HCT116 (cell line): ENCODE measurements around the gene ERBB4. TPM values are rescaled to one million over a fixed set of nuclear protein-coding genes. Genes with fewer than 3 reads are reported as not detected.

ENCODE experiments used
- ATAC-seq: fragments of 200-7000 bp; cut with Tn5 transposase; 2 replicates; pipeline ENCODE4 v1.9.1; 2020; ENCODE audit warnings: mild to moderate bottlenecking, moderate library complexity
- BruUV-seq: library from RNA; stranded (reverse); fragments of 400-500 nt; replicated peaks from 2 replicates; lab custom pipeline; 2021; lab: Mats Ljungman, UMichigan
- CTCF ChIA-PET: fragments of 300-600 bp; sonication (Branson Sonifier 250); formaldehyde crosslinking; loops from one replicate; lab custom pipeline; 2021; ENCODE audit warnings: antibody characterized with exemption; lab: Charles Lee
- POLR2A ChIA-PET: fragments of 300-600, 350-600 bp; sonication (Branson Sonifier 250); formaldehyde crosslinking; loops from one replicate; lab custom pipeline; 2021; ENCODE audit warnings: antibody characterized with exemption; lab: Charles Lee
- RAD21 ChIA-PET, 2 experiments: fragments of 300-600 bp; sonication (Branson Sonifier 250); formaldehyde crosslinking; loops; one replicate each; lab custom pipeline; 2023; ENCODE audit warnings: low total read pairs in 2 of 2; ENCODE audit not compliant: uncharacterized antibody in 2 of 2, unreplicated experiment in 2 of 2, low non-redundant PET in 1 of 2; lab: Charles Lee
- DNase-seq: peaks from one replicate; pipeline ENCODE4 v3.0.0-alpha.2; 2010; ENCODE audit warnings: low read depth, low spot score
- H2AFZ ChIP-seq: fragments of 200-600 bp; shearing (Covaris generic), sonication (generic); 2 replicates; pipeline ENCODE4 v1.6.1; 2017; ENCODE audit warnings: low read depth, mixed run types, mixed read lengths, antibody characterized with exemption, low read length; ENCODE audit not compliant: poor library complexity, severe bottlenecking
- H3K27ac ChIP-seq: 2 replicates; pipeline ENCODE4 v1.5.1; 2012; ENCODE audit warnings: low read depth, low read length
- H3K27me3 ChIP-seq: fragments of 200-600 bp; sonication (generic); 2 replicates; pipeline ENCODE4 v1.6.1; 2016; ENCODE audit warnings: mixed run types, low read length, mixed read lengths; ENCODE audit not compliant: insufficient read depth
- H3K36me3 ChIP-seq, 2 experiments: fragments of 200-500 bp in 1 of 2; fragments of 200-600 bp in 1 of 2; sonication (Bioruptor generic) in 1 of 2; sonication (generic) in 1 of 2; 2 replicates each; pipeline versions ENCODE4 v1.5.1 to v1.6.1; 2014 to 2016; ENCODE audit warnings: low read length in 2 of 2, inconsistent platforms in 1 of 2, mixed read lengths in 1 of 2, mixed run types in 1 of 2; ENCODE audit not compliant: insufficient read depth in 2 of 2, control insufficient read depth in 1 of 2
- H3K4me1 ChIP-seq, 2 experiments: fragments of 200-600 bp in 1 of 2; sonication (generic) in 1 of 2; 2 replicates each; pipeline versions ENCODE4 v1.5.1 to v1.6.1; 2012 to 2017; ENCODE audit warnings: low read length in 2 of 2, inconsistent platforms in 1 of 2, mild to moderate bottlenecking in 1 of 2, mixed read lengths in 1 of 2, mixed run types in 1 of 2, moderate library complexity in 1 of 2; ENCODE audit not compliant: insufficient read depth in 2 of 2, control insufficient read depth in 1 of 2
- H3K4me2 ChIP-seq: fragments of 200-600 bp; sonication (generic); 2 replicates; pipeline ENCODE4 v1.6.1; 2017; ENCODE audit warnings: mixed run types, low read length, mixed read lengths
- H3K4me3 ChIP-seq, 2 experiments: fragments of 200-600 bp in 1 of 2; sonication (generic) in 1 of 2; replicated peaks in 1 of 2; 2 replicates each; pipeline ENCODE4 v1.5.1; 2011 to 2016; ENCODE audit warnings: low read length in 2 of 2, control low read depth in 1 of 2, low read depth in 1 of 2, mild to moderate bottlenecking in 1 of 2, mixed read lengths in 1 of 2, mixed run types in 1 of 2
- H3K79me2 ChIP-seq: fragments of 200-600 bp; sonication (generic); 2 replicates; pipeline ENCODE4 v1.6.1; 2017; ENCODE audit warnings: mild to moderate bottlenecking, mixed run types, low read length, moderate library complexity, mixed read lengths; ENCODE audit not compliant: insufficient read depth
- H3K9ac ChIP-seq: fragments of 200-600 bp; sonication (generic); 2 replicates; pipeline ENCODE4 v1.6.1; 2016; ENCODE audit warnings: low read length, mixed read lengths
- H3K9me2 ChIP-seq: fragments of 200-600 bp; sonication (generic), shearing (Covaris generic); 2 replicates; pipeline ENCODE4 v1.6.1; 2017; ENCODE audit warnings: mixed run types, mild to moderate bottlenecking, moderate library complexity; ENCODE audit not compliant: insufficient read depth
- H3K9me3 ChIP-seq, 2 experiments: fragments of 200-500 bp in 1 of 2; fragments of 200-600 bp in 1 of 2; sonication (Bioruptor generic) in 1 of 2; sonication (generic) in 1 of 2; 2 replicates each; pipeline ENCODE4 v1.6.1; 2014 to 2017; ENCODE audit warnings: low read length in 2 of 2, mixed read lengths in 2 of 2, inconsistent platforms in 1 of 2, low read depth in 1 of 2, mild to moderate bottlenecking in 1 of 2, mixed run types in 1 of 2, moderate library complexity in 1 of 2; ENCODE audit not compliant: control insufficient read depth in 1 of 2, insufficient read depth in 1 of 2
- H4K20me1 ChIP-seq: fragments of 200-600 bp; sonication (generic), shearing (Covaris generic); 2 replicates; pipeline ENCODE4 v1.6.1; 2017; ENCODE audit warnings: mixed run types, mild to moderate bottlenecking, moderate library complexity; ENCODE audit not compliant: insufficient read depth
- ATF3 ChIP-seq: IDR thresholded peaks from 2 replicates; pipeline ENCODE4 v1.6.1; 2012
- CEBPB ChIP-seq: IDR thresholded peaks from 2 replicates; pipeline ENCODE4 v1.6.1; 2012; ENCODE audit warnings: low read depth
- CTCF ChIP-seq, 3 experiments: fragments of 200-600 bp in 1 of 3; sonication (generic) in 1 of 3; IDR thresholded peaks in 2 of 3; conservative IDR thresholded peaks in 1 of 3; 2 replicates each; pipeline ENCODE4 v1.5.1; 2012 to 2017; ENCODE audit warnings: low read depth in 2 of 3, low read length in 2 of 3, antibody characterized with exemption in 1 of 3, borderline replicate concordance in 1 of 3, control low read depth in 1 of 3, mild to moderate bottlenecking in 1 of 3, mixed read lengths in 1 of 3, mixed run types in 1 of 3, moderate library complexity in 1 of 3; ENCODE audit not compliant: insufficient read depth in 1 of 3
- ELF1 ChIP-seq: IDR thresholded peaks from 2 replicates; pipeline ENCODE4 v1.6.1; 2012; ENCODE audit warnings: low read depth, borderline replicate concordance
- EZH2 ChIP-seq: fragments of 200-600 bp; sonication (generic); IDR thresholded peaks from 2 replicates; pipeline ENCODE4 v1.6.1; 2017; ENCODE audit warnings: antibody characterized with exemption, mixed run types
- FOSL1 ChIP-seq: IDR thresholded peaks from 2 replicates; pipeline ENCODE4 v1.6.1; 2012; ENCODE audit warnings: low read depth
- JUND ChIP-seq: IDR thresholded peaks from 2 replicates; pipeline ENCODE4 v1.6.1; 2012
- MAX ChIP-seq: IDR thresholded peaks from 2 replicates; pipeline ENCODE4 v1.6.1; 2012
- RAD21 ChIP-seq: IDR thresholded peaks from 2 replicates; pipeline ENCODE4 v1.6.1; 2012; ENCODE audit warnings: low read depth, mild to moderate bottlenecking
- REST ChIP-seq: IDR thresholded peaks from 2 replicates; pipeline ENCODE4 v1.6.1; 2012; ENCODE audit warnings: low read depth
- SIN3A ChIP-seq: IDR thresholded peaks from 2 replicates; pipeline ENCODE4 v1.6.1; 2012; ENCODE audit warnings: low read depth
- SP1 ChIP-seq: IDR thresholded peaks from 2 replicates; pipeline ENCODE4 v1.6.1; 2012; ENCODE audit warnings: low read depth
- TCF7L2 ChIP-seq: IDR thresholded peaks from 2 replicates; pipeline ENCODE4 v1.7.0; 2011; ENCODE audit warnings: borderline replicate concordance, inconsistent platforms; ENCODE audit not compliant: insufficient read depth, insufficient read length; ENCODE audit errors: extremely low read depth
- YY1 ChIP-seq: IDR thresholded peaks from 2 replicates; pipeline ENCODE4 v1.6.1; 2011; ENCODE audit warnings: low read length, low read depth, moderate library complexity, mild to moderate bottlenecking; ENCODE audit not compliant: insufficient replicate concordance; ENCODE audit errors: extremely low read depth
- ZFX ChIP-seq: fragments of 450-650 bp; IDR thresholded peaks from 2 replicates; pipeline ENCODE4 v1.6.1; 2017
- ZNF274 ChIP-seq: fragments of 200-500 bp; sonication (Bioruptor generic); IDR thresholded peaks from 2 replicates; pipeline ENCODE4 v1.6.1; 2014; ENCODE audit warnings: mild to moderate bottlenecking, low read depth, low read length, inconsistent platforms
- intact Hi-C: fragments of 100-400 bp; cut with micrococcal nuclease; formaldehyde crosslinking; loops from 2 replicates; pipeline ENCODE4 v1.10.0; 2022
- total RNA-seq: library from RNA; stranded (reverse); gene quantifications from one replicate; pipeline ENCODE4 v1.2.1, GENCODE V29; 2021; ENCODE audit not compliant: unreplicated experiment

ERBB4 gene
- total RNA-seq, 1 experiment from 2014 or later, result 0.10 TPM

GRCh38 chr2:212345966-212346365 lies 192.6 kb downstream of the ERBB4 start:
- no peak for DNase-seq
- TF ChIP-seq ZFX, result no peak
- TF ChIP-seq SP1, result no peak
- no peak for TF ChIP-seq JUND
- TF ChIP-seq REST, result no peak
- no peak for TF ChIP-seq FOSL1
- TF ChIP-seq ELF1, result no peak
- no peak for TF ChIP-seq TCF7L2
- TF ChIP-seq MAX, result no peak
- no peak for TF ChIP-seq CEBPB
- no peak for TF ChIP-seq SIN3A
- no peak for TF ChIP-seq RAD21
- no peak for TF ChIP-seq ZNF274
- TF ChIP-seq YY1, result no peak
- no peak for TF ChIP-seq ATF3
- no peak for TF ChIP-seq EZH2
- TF ChIP-seq CTCF (IDR thresholded peaks at IDR 0.05 in 2 of 3, conservative IDR thresholded peaks at IDR 0.05 in 1 of 3; ENCODE audit: borderline replicate concordance in 1 of 3, insufficient read depth in 1 of 3, low read depth in 2 of 3, low read length in 2 of 3), result no peak
- Histone ChIP-seq H3K27ac (no peak overlapping the region), H3K27me3 (no peaks in the 10 kb centered on the region), H3K36me3 (no peaks in the 10 kb centered on the region), H3K9me2 (no peaks in the 10 kb centered on the region), H3K4me2 (no peak overlapping the region), H4K20me1 (no peaks in the 10 kb centered on the region), H3K79me2 (no peaks in the 10 kb centered on the region), H3K9me3 (no peaks in the 10 kb centered on the region), H3K9ac (no peak overlapping the region), H3K4me1 (no peaks in the 10 kb centered on the region), H3K4me3 (no peak overlapping the region), H2AFZ (no peak overlapping the region)
- POLR2A ChIA-PET, result no interaction called here
- BruUV-seq, result no TSS peak
- CTCF ChIA-PET, result interaction anchor here (1.2 kb wide), 1 partner anchor 96 kb away, joined by 3 read pairs; no protein-coding TSS in a partner anchor
- RAD21 ChIA-PET, result no interaction called here
- ATAC-seq, result no peak
- intact Hi-C loops, result no loop called here
